Activated gamma-delta T cell treated with Interleukin-2 at 50 U/mL for 16 hours (primary cell): ENCODE data around the gene POLR3H.
"Not testable (repeated sequence)": the region's sequence is repeated elsewhere in the genome, so short reads cannot be mapped to it uniquely, and the experiment has no call there.

Experiments used
- DNase-seq: peaks from one replicate; pipeline ENCODE4 v3.0.0-alpha.2; 2020

The POLR3H gene

DNA sequence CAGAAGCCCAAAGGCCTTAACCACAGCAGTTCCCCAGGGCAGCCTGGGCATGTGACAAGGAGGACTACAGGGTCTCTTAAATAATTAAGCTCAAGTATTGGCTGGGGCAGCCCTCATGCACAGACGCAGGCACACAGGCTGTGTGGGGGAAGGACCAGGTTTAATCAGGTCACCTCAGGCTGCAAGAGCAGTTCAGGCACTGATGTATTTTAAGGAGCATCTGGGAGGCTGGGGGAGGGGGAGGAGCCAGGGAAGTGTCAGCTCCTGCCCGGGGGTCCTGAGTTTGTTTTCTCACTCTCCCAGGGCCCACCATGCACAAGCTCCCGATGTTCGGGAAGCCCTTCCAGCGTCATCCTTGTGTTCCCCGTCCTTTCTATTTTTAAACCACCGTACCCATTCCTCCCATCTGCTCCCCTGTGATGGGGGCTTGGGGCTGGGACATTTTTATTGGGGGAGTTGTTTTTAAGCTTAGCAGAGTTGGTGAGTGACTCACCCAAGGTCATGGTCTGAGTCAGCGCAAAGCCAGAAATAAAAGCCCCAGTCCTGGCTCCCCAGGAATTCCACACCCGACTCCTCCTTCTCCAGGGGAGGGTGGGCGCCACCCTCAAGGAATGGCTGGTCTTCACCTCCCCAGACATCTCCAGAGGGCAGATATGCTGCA lies 18.9 kb upstream of the POLR3H start:
- DNase-seq, result no peak

DNA sequence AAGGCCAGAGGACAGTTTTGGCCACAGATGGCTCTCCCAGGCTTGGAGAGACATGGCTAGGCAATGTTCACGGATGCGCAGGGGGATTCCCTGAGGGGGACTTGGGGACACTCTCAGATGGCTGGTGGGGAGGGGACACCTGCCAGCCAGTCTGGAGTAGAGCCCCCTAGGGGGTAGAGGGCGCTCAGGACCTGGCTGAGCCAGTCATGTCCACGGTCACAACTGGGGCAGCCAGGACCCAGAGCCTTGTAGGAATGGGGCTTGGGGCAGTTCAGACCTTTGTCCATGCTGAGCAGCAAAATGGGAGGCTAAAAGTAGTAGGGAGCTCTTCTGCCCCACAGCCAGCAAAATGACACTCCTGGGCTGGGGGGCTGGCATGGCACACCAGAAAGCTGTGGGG lies 18.2 kb upstream of the POLR3H start:
- no peak for DNase-seq

DNA sequence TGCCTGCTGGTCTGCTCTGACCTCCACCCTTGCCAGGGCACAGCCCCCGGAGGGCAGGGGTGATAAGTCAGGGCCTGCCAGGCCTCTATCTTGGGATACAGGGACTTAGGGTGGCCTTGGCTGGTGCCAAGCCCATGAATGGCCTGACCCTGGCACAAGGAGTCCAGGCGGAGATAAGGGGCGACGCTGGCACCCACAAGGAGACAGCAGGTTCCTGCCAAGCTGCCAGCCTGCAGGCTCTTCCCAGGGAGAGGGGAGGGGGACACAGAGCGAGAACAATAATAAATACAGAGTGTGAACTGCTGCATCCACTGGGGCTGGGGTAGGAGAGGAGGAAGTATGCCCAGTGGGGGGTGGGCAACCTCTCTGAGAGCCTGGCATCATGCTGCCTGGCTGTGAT lies 17.5 kb upstream of the POLR3H start:
- DNase-seq, result no peak

DNA sequence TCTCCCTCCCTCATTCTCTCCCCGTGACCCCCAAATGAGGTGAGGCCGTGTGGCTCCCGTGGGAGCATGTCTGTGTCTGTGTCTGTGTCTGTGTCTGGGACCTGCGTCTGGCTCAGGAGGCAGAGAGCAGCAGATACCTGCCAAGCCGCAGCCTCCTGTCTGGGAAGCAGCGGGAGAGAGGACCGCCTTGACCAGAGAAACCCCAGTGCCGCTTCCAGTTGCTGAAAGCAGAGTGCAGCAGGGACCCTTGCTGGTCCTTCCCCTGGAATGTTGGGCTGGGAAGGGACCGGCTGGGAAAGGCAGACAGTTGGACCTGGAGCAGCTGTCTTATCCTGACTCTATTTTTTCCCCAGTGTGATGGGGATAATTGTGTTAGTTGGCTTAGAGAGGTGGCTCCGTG lies 17.1 kb upstream of the POLR3H start:
- DNase-seq, result no peak

DNA sequence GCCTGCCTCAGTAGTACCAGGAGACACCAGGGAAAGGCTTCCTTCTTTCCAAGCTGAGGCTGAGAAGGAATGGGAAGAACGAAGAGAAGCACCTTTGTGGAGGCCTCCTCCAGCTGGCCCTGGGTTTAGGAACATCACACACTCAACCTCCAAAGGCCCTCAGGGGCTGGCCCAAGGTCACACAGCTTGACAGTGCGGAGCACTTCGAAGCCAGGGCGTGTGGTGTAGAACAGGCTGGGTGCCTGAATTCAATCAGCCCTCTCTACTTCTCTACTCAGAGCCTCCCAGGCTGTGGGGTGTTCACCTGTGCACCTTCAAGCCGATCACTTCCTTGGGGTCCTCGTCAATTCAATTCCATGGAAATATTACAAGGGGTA lies 15.8 kb upstream of the POLR3H start:
- DNase-seq, result no peak

DNA sequence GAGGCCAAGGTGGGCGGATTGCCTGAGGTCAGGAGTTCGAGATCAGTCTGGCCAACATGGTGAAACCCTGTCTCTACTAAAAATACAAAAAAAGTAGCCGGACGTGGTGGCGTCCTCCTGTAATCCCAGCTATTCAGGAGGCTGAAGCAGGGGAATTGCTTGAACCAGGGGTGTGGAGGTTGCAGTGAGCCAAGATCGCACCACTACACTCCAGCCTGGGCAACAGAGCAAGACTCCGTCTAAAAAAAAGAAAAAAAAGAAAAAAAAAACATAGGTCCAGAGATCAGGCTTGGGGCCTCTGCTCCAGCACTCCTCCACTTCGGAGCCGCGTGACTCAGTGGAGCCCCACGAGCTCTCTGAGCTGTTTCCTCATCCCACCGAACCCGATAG lies 14.0 kb upstream of the POLR3H start:
- DNase-seq, result not testable (repeated sequence)

DNA sequence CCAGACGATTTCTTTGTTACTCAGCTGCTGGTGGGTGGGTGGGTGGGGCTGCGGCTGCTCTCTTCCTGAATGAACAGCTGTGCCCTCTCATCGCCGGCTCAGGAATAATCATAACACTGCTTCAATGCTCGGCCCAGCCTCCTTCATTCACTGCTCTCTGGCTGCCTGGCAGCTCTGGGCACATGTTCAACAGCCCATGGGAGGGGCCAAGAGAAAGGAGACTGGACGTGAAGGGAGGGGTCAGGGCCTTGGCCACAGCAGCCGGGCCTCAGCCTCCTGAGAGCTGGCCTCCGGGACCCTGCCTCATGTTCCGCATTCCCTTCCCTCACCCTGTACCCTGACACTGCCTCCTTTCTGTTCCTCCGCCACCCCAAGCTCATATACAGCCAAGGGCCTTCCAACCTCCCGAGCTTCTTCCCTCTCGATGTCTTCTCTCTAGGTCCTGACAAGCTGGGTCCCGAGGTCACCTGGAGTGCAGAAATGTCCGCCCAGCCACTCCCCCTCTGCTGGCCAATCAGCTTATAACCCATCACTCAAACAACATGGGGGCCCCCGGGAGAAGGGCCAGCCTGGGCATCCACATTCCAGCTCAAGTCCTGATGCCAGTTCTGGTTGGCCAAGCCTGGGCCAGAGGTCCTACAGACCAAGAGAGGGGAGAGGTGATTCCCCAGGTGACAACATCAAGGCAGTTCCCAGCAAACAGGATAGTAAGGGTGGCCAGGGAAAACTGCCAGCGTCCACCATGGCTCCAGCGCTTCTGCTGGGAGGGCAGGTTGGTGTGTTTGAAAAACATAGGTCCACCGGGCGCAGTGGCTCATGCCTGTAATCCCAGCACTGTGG lies 13.4 kb upstream of the POLR3H start:
- no peak for DNase-seq

DNA sequence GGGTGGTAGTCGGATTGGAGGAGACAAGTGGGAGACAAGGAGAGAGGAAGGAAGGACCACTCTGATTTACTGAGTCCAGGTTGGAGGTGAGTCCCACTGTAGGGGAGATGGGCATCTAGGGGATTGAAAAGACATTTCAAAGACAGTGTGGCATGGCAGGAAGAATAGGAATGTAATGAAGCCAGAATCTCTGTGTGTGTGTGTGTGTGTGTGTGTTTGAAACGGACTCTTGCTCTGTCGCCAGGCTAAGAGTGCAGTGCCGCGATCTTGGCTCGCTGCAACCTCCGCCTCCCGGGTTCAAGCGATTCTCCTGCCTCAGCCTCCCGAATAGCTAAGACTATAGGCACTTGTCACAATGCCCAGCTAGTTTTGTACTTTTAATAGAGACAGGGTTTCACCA lies 12.3 kb upstream of the POLR3H start:
- no peak for DNase-seq

DNA sequence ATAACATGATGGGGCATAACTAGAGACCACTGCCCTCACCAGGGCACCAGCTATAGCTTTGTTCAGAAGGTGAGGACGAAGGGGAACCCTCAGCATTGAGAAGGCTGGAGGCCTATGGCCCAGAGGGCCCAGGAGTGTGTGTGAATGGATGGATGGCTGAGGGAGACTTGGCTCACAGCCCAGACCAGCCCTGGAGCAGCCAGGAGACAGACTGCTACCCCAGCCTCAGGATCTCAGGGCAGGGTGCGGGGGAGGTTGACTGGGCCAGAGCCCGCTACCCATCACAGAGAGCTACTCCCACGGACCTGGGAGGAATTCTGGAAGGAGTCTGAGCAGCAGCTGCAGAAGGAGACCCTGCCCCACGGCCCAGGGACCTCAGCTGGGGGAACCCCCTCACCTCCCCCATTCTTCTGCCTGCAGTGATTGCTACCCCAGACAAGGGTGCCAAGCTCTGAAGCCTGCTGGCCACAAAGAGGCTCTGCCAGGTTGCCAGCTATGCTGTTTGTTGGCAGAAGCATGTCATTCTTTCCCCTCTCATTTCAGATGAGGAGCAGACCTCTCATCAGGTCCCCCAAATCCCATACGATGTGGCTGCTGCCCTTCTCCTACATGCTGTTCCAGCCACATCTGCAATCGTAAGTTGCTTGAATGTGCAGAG lies 11.2 kb upstream of the POLR3H start:
- DNase-seq, result no peak

DNA sequence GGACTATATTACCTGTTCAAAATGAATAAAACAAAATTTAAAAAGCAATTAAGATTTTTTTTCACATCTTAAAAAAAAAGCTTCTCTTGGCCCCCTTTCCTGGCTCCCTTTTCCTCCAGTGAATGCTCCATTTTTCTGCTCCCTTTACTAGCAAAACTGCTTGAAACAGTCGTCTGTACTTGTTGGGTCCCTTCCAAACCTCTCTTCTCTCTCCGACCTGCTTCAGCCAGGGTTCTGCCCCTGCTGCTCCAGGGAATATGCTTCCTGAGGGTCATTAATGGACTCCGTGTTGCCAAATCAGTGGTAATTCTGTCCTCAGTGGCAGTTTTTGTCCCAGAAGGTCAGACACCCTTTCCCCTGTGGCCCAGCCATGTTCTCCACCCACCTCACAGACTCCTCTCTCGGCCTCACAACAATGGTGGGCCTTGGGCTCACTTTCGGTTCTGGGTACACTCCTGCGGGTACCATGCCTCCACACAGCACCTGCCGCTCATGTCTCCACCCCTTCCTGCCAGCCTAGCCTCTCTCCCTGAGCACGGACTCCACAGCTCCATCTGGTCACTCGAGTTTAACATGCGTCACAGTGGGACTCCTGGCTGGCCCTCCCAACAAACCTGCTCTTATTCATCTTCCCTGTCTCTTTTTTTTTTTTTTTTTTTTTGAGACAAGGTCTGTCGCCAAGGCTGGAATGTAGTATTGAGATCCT lies 7.8 kb upstream of the POLR3H start:
- DNase-seq, result no peak

DNA sequence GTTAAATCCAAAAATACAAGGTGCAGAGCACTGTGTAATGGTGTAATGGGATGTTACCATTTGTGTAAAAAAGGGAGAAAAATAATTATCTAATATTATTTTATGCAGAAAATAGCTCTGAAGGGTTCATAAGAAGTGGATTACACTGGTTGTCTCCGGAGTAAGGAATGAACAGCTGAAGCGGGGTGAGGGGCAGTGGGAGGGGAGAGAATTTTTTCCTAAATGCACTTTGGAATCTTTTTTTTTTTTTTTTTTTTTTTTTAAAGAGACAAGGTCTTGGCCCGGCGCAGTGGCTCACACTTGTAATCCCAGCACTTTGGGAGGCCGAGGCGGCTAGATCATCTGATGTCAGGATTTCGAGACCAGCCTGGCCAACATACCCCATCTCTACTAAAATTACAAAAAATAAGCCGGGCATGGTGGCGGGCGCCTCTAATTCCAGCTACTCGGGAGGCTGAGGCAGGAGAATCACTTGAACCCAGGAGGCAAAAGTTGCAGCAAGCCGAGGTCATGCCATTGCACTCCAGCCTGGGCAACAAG lies 6.8 kb upstream of the POLR3H start:
- DNase-seq, result no peak

DNA sequence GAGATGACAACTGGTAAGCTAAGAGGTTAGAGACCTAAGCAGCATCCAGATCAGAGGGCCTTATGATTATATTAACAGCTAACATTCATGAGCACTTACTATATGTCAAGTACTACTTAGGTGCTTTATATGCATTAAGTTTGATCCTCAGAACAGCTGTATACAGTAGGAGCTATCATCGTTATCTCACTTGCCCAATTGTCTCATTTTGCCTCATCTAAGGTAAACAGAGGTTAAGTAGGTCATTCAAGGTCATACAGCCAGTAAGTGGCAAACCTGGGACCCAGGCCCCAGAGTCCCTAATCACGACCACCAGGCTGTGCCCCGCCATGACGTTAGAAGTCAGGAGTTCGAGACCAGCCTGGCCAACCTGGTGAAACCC lies 4.6 kb upstream of the POLR3H start:
- DNase-seq, result no peak

DNA sequence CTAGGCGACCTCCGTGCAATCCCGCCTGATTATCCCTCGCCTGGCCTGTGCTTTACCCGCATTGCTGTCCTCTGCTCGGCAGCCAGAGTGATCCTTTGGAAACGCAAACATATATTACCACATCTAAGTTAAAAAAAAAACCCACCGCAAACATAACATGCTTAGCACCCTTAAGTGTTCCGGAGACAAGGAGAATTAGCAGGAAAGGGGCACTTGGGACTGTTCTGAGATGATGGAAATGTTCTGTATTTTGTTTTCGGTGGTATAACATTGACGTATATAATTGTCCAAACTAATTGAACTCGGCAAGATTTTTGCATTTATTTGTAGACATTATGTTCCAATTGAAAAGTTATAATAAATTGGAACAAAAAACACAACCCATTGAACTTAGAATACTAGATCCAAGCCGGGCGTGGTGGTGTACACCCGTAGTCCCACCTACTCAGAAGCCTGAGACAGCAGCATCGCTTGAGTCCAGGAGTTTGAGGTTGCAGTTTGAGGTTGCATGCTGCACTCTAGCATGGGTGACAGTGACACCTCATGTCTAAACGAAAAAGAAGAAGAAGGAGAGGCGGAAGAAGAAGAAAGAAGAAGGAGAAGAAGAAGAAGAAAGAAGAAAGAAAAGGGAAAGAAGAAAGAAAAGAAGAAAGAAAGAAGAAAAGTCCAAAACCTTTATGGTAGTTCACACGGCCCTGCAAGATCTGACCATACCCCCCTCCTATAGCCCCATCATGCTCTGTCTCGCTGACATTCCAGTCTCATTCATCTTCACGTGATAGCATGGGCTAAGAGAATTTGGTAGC lies 604 bp upstream of the POLR3H start:
- DNase-seq, result no peak

DNA sequence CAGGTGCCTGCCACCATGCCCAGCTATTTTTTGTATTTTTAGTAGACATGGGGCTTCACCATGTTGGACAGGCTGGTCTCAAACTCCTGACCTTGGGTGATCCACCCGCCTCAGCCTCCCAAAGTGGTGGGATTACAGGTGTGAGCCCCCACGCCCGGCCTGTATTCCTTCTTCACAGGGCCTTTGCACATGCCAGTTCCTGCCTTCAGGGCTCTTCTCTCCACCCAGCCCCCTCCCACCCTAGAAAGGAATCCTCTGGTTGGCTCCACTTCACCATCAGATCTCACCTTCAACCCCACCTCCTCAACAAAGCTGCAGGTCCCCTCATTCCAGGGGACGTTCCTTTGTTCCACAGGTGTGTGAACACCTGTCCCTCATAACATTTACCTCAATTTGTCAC lies 2.0 kb downstream of the POLR3H start:
- no peak for DNase-seq

DNA sequence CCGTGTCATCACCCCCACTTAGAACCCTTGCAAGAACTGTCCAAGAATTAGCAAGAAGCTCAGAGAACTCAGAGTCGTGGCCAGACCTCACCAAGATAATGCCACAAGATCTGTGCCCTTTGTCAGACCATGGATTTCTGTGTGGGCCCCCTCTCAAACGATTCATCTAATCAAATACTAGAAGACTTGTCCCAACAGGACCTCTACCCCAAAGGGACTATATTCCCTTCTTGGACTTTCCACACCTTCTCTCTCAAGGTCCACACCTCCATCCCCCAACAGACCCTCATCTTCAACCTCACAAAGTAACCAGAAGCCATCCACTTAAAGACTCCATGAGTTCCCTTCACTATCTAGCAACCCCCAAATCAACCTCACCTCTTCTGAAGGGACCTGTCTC lies 2.8 kb downstream of the POLR3H start:
- DNase-seq, result no peak

DNA sequence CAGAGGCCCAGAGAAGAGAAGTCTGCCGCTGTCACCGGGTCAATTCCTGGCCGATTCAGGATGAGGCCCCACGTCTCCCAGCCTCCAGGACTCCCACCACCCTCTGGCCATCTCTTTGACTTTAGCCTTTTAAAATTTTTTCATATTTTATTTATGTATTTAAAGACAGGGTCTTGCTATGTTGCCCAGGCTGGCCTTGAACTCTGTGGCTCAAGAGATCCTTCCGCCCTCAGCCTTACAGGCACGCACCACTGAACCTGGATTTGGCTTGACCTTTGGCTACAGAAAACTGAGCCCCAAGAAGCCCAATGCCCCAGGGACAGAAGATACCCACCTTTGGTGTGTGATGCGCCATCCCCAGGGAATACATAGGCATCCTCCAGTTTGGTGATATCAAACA lies 3.9 kb downstream of the POLR3H start:
- no peak for DNase-seq

DNA sequence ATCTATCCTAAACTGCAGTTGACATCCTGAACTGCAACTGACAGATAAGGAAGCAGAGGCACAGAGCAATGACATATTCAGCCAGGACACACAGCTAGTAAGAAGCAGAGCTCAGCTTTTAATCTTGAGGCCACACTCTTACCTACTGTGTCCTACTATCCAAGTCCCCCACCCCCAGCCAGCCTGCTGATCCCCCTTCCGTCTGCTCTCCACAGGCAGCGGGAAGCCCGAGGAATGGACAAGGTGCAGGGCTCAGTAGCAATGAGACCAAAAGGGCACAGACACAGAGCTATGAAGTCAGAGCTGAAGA lies 4.3 kb downstream of the POLR3H start:
- DNase-seq, result no peak

DNA sequence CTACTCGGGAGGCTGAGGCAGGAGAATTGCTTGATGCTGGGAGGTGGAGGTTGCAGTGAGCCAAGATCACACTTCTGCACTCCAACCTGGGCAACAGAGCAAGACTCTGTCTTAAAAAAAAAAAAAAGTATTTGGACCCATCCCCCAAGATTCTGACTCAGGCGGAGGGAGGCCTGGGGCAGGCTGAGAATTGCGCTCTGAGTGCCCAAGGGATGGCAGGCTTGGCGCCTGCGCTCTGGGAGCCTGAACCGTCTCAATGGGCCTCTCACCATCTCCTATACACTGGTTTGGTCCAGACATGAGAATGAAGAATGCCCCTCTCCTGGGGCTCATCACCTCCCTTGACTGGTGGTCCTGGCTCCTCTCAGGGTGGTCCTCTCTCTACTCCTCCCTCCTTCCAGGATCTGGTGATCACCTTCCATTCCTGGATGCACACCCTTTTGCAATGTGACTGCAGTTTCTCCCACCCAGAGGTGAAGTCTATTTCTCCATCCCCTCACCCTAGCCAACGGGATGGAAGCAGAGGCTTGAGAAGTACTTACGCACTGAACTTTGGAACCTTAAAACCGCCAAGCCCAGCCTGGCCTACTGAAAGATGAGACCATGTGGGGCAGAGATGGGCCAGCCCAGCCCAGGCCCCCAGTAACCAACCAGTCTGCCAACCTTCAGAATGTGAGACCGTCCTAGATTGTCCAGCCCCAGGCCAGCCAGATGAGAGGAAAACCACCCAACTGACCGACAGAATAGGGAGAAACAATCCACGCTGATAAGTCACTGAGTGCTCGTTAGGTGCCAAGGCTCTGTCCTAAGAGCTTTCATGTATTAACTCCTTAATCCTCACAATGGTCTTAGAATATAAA lies 4.9 kb downstream of the POLR3H start:
- no peak for DNase-seq

DNA sequence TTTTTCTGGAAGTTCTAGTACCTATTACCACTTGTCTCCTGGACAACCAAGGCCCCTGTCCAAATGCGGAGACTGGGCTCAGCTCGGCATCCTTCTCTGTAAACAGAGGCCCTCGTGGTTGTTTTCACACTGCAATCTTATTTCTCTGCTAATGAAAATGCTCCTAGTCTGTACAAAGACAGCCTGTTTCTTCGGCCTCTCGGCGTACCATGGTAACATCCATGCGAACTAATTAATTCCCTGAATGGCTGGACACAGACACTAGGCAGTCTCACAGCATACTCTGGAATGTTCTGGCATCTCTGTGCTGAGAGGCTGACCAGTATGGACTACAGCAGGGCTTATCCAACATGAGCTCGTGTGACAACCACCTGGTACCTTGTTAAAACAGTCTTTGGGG lies 5.7 kb downstream of the POLR3H start:
- no peak for DNase-seq

DNA sequence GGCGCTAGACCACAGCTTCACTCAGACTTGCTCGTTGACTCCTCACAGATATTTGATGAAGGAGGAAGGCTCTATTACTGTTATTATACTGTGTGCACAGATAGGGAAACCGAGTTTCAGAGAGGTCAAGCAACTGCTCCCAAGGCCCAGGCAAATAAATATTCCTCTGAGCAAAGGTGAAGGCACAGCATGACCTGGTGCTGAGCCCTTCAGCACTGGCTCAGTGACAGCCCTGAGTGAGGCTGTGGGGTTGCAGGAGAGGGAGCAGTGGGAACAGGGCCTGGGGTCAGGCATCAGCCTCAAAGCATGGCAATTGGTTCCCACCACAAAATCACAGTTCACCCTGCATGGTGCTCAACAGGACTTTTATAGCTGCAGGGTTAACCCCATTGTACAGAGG lies 7.1 kb downstream of the POLR3H start:
- DNase-seq, result no peak

DNA sequence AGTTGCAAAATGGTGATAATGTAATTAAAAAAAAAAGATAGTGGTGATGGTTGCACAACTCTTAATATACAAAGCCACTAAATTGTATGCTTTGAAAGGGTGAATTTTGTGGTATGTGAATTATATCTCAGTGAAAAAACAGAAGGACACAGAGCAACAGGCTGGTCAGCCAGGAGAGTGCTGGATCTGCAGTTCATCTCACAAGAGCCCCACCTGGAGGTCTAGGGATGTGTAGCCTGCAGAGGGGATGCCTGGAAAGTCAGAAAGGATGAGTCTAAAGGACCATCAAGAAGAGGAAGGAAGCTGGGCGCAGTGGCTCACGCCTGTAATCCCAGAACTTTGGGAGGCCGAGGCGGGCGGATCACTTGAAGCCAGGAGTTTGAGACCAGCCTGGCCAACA lies 9.0 kb downstream of the POLR3H start:
- DNase-seq, result no peak

DNA sequence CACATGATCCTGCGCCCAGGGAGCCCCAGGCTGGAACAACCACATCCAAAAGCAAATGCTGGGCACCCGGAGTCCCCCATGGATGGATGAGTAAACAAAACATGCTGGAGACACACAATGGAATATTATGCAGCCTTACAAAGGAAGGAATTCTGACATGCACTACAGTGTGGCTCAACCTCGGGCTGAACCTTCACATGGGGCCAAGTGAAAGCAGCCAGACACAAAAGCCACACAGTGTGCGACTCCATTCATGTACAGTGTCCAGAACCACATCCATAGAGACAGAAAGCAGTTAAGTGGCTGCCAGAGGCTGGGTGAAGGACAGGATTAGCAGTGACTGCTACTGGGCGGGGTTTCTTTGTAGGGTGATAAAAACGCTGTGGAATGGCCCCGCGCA lies 10.1 kb downstream of the POLR3H start:
- DNase-seq, result no peak
